Gastrocnemius medialis (tissue), 4 donors: ENCODE data around the gene ZNF883. TPM values are rescaled to one million over a fixed set of nuclear protein-coding genes. Genes with fewer than 3 reads are reported as not detected.
"Not testable (repeated sequence)": the region's sequence is repeated elsewhere in the genome, so short reads cannot be mapped to it uniquely, and the experiment has no call there.

ENCODE experiments used
- ATAC-seq, 2 donors: fragments of 150-250 bp; one replicate each; pipeline ENCODE4 v1.9.1; 2016
- DNase-seq, 2 donors: peaks; one replicate each; pipeline ENCODE4 v3.0.0-alpha.2; 2019
- H3K27ac ChIP-seq, 4 donors: fragments of 200-600 bp; sonication (generic); 1 replicate in 1 of 4; 2 replicates in 3 of 4; pipeline ENCODE4 v1.5.1; 2016 to 2018; ENCODE audit warnings: mild to moderate bottlenecking in 2 of 4, moderate library complexity in 1 of 4
- H3K27me3 ChIP-seq, 3 donors: fragments of 200-600 bp; sonication (generic) in 2 of 3; 1 replicate in 1 of 3; 2 replicates in 2 of 3; pipeline versions ENCODE4 v1.5.1 to v1.6.0; 2016 to 2019; ENCODE audit warnings: mild to moderate bottlenecking in 1 of 3, moderate library complexity in 1 of 3
- H3K36me3 ChIP-seq, 2 donors: fragments of 200-600 bp; sonication (generic) in 1 of 2; one replicate each; pipeline ENCODE4 v1.5.1; 2017 to 2018
- H3K4me1 ChIP-seq, 2 donors: fragments of 200-600 bp; sonication (generic) in 1 of 2; one replicate each; pipeline ENCODE4 v1.5.1; 2016 to 2017; ENCODE audit warnings: mild to moderate bottlenecking in 2 of 2
- H3K4me3 ChIP-seq, 4 donors: fragments of 200-600 bp; sonication (generic) in 3 of 4; 1 replicate in 1 of 4; 2 replicates in 3 of 4; pipeline ENCODE4 v1.5.1; 2016 to 2019; ENCODE audit warnings: mild to moderate bottlenecking in 2 of 4
- H3K9me3 ChIP-seq, 3 donors: fragments of 200-600 bp; sonication (generic) in 2 of 3; 1 replicate in 1 of 3; 2 replicates in 2 of 3; pipeline ENCODE4 v1.5.1; 2016 to 2019
- CTCF ChIP-seq, 5 experiments: fragments of 450-650 bp in 3 of 5; fragments of 200-600 bp in 2 of 5; sonication (generic) in 2 of 5; IDR thresholded peaks in 4 of 5; conservative IDR thresholded peaks in 1 of 5; 1 replicate in 4 of 5; 2 replicates in 1 of 5; pipeline ENCODE4 v1.5.1; 2016 to 2019; ENCODE audit warnings: antibody characterized with exemption in 5 of 5, mild to moderate bottlenecking in 3 of 5, moderate library complexity in 3 of 5
- POLR2A ChIP-seq, 2 donors: fragments of 450-650 bp; IDR thresholded peaks; one replicate each; pipeline ENCODE4 v1.6.1; 2017; ENCODE audit warnings: antibody characterized with exemption in 2 of 2, mild to moderate bottlenecking in 2 of 2, moderate library complexity in 2 of 2
- in situ Hi-C, 4 donors: fragments of 200-750 bp; cut with MboI; loops; one replicate each; pipeline versions ENCODE4 v1.15.0 to v1.8.0; 2017; ENCODE audit warnings: low sequenced_read_pairs in 4 of 4
- intact Hi-C: fragments of 100-400 bp; cut with DNase I; formaldehyde crosslinking; loops from one replicate; pipeline ENCODE4 v1.15.1; 2023; ENCODE audit warnings: low total_unique reads
- total RNA-seq, 4 donors: library from RNA; depleted of rRNA; stranded (reverse); fragments of >200 nt; gene quantifications; one replicate each; pipeline versions ENCODE4 v1.1.0 to v1.2.3, GENCODE V29; 2016

The ZNF883 gene
- total RNA-seq = 1 to 10 TPM in 1 of 4 donors, under 1 TPM in 2, not detected in 1; 0.13 to 1.4 (median 0.92) TPM

DNA sequence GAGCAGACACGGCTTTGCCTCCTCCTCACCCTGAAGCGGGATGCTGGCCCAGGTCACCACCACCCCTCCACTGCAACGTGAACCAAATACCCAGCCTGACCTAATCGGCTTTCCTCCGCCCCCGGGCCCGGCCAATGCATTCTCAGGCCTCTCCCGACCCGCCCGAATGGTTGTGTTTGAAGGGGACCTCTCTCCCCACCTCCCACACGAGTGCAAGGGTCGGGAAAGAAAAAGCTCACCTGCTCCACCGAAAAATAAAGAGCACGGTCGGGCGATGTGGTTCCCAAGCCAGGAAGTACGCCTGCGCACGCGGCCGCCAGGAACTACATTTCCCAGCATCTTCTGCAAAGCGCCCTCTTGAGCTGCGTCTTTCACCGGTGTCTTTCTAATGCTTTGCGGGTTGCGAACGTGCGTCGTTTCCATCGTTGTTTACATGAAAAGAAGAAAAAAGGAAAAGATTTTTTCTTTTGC, at the start of gene ZNF883:
Gene ZNF883 (minus strand): TSS at position 282 of the 471 bp plus-strand sequence.
- peak within 1 kb of the TSS; percentile 28 to 44 (median 36) for H3K4me3 ChIP-seq
- H3K4me1 ChIP-seq = no peaks in the 10 kb centered on the region
- no peaks in the 10 kb centered on the region for H3K9me3 ChIP-seq
- no peak within 1 kb of the TSS for H3K27ac ChIP-seq
- intact Hi-C loops (no loop called here), in situ Hi-C loops (no loop called here)
- H3K27me3 ChIP-seq = no peaks in the 10 kb centered on the region
- no peak for DNase-seq
- H3K36me3 ChIP-seq = no peaks in the 10 kb centered on the region
- ATAC-seq = no peak
- no peak for TF ChIP-seq POLR2A (IDR thresholded peaks at IDR 0.05)
- TF ChIP-seq CTCF (IDR thresholded peaks at IDR 0.05 in 4 of 5, conservative IDR thresholded peaks at IDR 0.05 in 1 of 5) = no peak

DNA sequence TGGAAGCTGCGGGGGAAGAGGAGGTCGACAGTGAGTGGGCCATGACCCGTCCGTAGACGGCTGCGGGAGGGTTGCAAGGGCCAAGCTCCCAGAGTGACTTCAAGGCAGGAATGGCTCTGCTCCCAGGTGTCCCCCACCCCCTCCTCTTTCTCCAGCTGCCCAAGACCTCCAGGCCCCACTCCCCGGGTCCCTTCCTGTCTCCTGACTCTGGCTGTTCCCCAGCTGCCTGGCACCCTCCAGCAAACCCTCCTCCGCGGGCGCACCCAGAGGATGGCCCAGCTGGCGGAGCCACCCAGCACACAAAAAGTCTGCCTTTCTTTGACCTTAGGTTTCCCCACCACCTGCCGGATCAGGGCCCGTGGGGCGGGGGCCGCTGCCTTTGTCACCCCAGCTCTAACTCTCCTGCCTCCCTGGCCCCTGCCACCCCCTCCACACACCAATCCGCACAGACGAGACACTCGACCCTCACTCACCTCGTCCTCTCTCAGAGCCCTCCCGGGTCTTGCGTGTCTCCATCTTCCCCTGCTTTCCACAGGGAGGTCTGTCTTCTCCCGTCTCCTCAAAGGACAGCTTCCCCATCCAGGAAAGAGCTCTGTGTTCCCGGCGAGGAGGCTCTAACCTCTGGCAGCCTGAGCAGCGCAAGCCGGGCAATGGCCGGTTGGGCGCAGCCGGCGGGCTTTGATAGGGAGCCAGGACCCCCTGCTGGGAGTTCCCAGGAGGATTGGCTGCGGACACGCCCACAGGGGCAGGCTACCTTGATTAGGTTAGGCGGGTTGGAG, 49.3 kb upstream of the ZNF883 start:
- intact Hi-C loops, H3K9me3 ChIP-seq, ATAC-seq, H3K36me3 ChIP-seq, in situ Hi-C loops, H3K27ac ChIP-seq, H3K4me1 ChIP-seq: not testable (repeated sequence)
- peak in 1 of 2 donors; percentile 30 for DNase-seq
- Histone ChIP-seq H3K27me3 (peaks cover 8 to 42% (median 22%) of the 10 kb centered on the region in 3 donors), H3K4me3 (peak overlapping the region in 1 of 4 donors; percentile 13)

GRCh38 chr9:113059581-113060284, 47.7 kb upstream of the ZNF883 start:
- H3K4me3 ChIP-seq, DNase-seq, H3K4me1 ChIP-seq, in situ Hi-C loops, ATAC-seq, H3K36me3 ChIP-seq, H3K27ac ChIP-seq, H3K9me3 ChIP-seq: not testable (repeated sequence)
- intact Hi-C loops = loop anchor here (10.0 kb wide), 5 partner anchors 95 to 345 kb away; partner anchors contain the start of genes BSPRY, CDC26, FKBP15 and INIP
- peaks cover 8 to 42% (median 22%) of the 10 kb centered on the region in 3 donors for H3K27me3 ChIP-seq

DNA sequence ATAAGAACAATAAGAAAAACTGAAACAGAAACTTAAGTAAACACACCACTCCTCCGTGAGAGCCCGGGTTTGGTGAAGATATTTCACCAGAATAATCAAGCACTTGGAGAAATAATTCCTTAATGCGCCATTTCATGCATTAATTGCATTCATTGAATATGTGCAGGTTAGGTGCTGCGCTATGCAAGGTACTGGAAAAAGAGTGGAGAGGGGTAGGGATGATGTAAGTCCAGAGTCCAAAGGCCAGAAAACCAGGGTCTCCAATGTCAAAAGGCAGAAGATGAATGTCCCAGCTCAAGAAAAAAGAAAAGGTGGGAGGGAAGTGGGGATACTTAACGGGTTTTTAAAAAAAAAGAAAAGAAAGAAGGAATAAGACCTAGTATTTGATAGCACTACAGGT, 45.2 kb upstream of the ZNF883 start:
- intact Hi-C loops (loop anchor here (10.0 kb wide), 5 partner anchors 98 to 342 kb away; partner anchors contain the start of genes BSPRY, CDC26, FKBP15 and INIP), in situ Hi-C loops (no loop called here)
- peaks cover 0 to 18% (median 0%) of the 10 kb centered on the region in 3 donors for H3K9me3 ChIP-seq
- TF ChIP-seq POLR2A (IDR thresholded peaks at IDR 0.05) = no peak
- no peak for TF ChIP-seq CTCF (IDR thresholded peaks at IDR 0.05 in 4 of 5, conservative IDR thresholded peaks at IDR 0.05 in 1 of 5)
- H3K36me3 ChIP-seq = peaks cover 0 to 4% of the 10 kb centered on the region in 2 donors
- peaks cover 8 to 36% (median 19%) of the 10 kb centered on the region in 3 donors for H3K27me3 ChIP-seq
- peak overlapping the region; percentile 84 to 89 (median 86) for H3K4me3 ChIP-seq
- DNase-seq (no peak), ATAC-seq (no peak)
- H3K27ac ChIP-seq = peak overlapping the region; percentile 68 to 76 (median 73)
- peaks cover 5 to 9% of the 10 kb centered on the region in 2 donors for H3K4me1 ChIP-seq

DNA sequence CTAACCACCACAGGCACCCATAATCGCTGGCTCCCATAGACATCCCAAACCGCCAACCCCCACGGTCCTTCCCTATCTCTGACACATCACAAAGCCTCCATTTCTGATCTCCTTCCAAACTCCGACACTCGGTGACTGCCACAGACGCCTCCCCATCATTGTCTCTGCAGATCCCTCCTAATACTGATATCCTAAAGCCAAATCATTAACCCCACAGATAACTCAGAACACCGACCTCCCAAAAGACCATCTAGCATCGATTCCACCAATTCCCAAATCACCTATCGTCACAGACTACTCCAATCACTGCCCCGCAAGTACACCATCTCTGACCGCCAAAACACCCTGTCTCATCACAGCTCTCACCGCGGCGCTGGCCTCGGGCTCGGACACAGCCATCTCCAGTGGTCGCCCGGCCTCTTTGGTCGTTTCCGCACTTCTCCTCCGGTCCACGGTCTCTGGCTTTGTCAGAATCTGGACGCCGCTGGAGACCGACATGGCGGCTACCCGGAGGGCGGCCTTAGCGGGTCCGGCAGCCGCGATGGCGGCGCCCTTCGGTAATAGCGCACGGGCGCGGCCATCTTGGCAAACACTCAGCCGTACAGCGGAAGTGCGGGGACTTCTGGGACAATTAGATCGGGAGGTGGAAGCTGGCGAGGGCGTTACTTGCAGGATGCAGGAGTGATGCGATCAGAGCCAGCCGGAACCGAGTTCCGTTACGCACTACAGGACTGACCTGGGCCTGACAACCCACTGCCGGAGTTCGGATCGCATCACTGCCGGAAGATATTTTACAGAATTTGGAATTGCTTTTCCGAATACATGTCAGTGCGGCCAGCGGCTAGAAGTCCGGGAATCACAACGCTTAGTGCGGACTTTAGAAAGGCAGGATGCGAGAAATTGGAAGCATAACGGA, 44.5 kb upstream of the ZNF883 start, which contains the start of gene ZFP37:
Gene ZFP37 (minus strand): TSS at position 534 of the 916 bp plus-strand sequence. CDS start 36 bp downstream, at position 498.
- H3K27me3 ChIP-seq = peaks cover 5 to 32% (median 17%) of the 10 kb centered on the region in 3 donors
- in situ Hi-C loops (no loop called here), intact Hi-C loops (loop anchor here (10.0 kb wide), 5 partner anchors 98 to 342 kb away; partner anchors contain the start of genes BSPRY, CDC26, FKBP15 and INIP)
- H3K9me3 ChIP-seq = peaks cover 0 to 18% (median 0%) of the 10 kb centered on the region in 3 donors
- ATAC-seq = peak; percentile 97 to 99
- TF ChIP-seq CTCF (IDR thresholded peaks at IDR 0.05 in 4 of 5, conservative IDR thresholded peaks at IDR 0.05 in 1 of 5) = no peak
- TF ChIP-seq POLR2A (IDR thresholded peaks at IDR 0.05) = peak; percentile 15 to 16
- H3K36me3 ChIP-seq = peaks cover 0 to 4% of the 10 kb centered on the region in 2 donors
- DNase-seq = peak; percentile 84 to 86
- peak within 1 kb of the TSS; percentile 84 to 89 (median 86) for H3K4me3 ChIP-seq
- H3K4me1 ChIP-seq = peaks cover 5 to 9% of the 10 kb centered on the region in 2 donors
- H3K27ac ChIP-seq = peak within 1 kb of the TSS; percentile 68 to 76 (median 73)
